GM19238 (cell line): ENCODE data around the gene KRTAP2-3.
"Not testable (repeated sequence)": the region's sequence is repeated elsewhere in the genome, so short reads cannot be mapped to it uniquely, and the experiment has no call there.

Experiments used
- DNase-seq: peaks from one replicate; pipeline ENCODE4 v3.0.0; 2011; ENCODE audit warnings: low spot score; ENCODE audit not compliant: insufficient read length

The KRTAP2-3 gene

DNA sequence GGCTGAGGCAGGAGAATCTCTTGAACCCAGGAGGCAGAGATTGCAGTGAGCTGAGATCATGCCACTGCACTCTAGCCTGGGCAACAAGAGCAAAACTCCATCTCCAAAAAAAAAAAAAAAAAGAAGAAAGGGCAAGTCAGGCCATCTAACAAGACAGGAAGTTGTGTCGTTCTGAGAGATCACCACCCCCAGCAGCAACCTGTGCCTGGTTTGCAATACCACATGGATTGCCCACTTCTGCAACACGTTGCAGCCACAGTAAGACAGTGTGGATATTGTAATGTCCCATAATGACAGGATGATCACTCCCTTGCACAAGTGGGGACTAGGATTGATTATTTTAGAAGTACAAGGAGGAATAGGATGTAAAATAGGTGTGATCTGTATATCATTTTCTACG is 9.1 kb upstream of the KRTAP2-3 start:
- no peak for DNase-seq

DNA sequence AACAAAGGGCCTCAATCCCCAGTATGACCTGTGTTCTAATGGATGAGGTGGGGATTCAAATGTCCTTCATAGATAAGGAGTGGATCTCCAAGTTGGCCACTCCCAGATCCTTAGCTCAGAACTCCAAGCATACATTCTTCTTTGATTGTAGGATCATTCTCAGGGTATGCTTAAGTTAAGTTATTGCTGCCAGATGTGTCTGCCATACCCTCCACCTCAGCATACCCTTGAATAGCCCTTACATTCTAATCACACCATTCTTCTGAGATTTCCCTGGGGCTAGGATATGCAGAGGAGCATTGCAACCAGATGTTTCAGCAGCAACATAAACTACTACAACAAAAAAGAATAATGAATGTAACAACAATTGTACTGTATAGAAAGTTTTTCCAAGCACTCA is 7.4 kb upstream of the KRTAP2-3 start:
- DNase-seq, result no peak

DNA sequence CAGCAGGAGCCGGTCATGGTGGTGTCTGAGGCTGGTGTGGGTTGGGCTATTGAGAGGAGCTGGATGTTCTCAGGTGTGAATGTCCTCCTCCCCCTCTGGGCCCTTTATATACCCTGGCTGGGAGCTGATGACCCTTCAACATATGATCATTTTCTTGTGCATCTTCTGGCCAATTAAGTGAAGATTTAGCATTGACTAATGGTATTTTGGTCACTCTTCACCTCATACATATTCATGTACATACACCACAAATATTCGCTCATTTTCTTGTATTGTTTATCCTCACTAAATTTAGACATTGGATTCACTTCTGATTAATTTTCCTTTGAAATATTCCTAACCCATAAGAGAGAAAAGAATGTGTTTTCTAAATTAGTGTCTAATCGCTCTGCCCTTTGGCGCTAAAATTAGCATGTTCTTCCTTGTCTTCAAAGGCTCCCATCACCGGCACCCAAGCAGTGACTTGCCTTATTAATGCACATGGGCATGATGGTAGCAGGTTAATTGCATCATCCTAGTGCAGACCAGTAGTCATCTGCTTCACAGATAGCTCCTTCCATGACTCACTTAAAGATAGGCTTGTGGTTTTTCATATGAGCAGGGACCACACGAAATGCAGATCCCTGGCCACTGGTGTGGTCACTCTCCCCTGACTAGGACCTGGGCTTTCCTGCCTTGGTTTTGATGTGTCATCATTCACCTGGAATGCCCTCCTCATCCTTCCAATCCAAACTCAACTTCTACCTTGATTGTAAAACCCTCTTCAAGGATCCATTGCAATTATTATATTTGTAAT is 6.1 kb upstream of the KRTAP2-3 start, which contains the start of gene KRTAP2-4:
TSS of gene KRTAP2-4 (minus strand) at position 51 of the 796 bp plus-strand sequence. CDS start at position 17, 34 bp downstream.
- DNase-seq, result no peak

DNA sequence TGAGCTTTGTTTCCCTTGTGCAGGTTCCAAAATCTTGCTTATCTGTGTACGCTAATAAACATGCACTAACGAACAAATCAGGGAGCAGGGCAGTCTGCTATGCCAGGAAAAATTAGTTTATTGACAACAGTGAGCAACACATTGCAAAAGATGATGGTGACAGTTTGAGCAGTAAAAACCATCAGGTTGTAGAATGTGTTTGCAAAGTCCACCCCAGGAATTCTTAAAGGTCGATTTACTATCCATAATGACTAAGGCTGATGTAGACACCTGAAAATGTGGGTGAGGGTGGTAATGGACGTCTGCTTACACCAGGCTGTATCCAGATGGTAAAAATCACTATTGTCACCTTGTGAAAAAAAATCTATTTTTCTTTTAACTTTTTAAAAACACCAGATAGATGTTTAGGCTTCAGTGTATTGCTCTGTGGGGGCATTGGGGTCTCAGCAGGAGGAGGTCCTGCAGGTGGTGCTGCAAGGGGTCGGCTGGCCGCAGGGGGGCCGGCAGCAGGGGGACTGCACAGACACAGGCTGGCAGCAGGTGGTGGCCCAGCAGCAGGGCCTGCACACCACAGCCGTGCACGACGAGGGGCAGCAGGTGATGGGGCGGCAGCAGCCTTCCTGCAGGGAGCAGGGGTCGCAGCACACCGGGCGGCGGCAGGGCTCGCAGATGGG is 5.2 kb upstream of the KRTAP2-3 start:
- not testable (repeated sequence) for DNase-seq

DNA sequence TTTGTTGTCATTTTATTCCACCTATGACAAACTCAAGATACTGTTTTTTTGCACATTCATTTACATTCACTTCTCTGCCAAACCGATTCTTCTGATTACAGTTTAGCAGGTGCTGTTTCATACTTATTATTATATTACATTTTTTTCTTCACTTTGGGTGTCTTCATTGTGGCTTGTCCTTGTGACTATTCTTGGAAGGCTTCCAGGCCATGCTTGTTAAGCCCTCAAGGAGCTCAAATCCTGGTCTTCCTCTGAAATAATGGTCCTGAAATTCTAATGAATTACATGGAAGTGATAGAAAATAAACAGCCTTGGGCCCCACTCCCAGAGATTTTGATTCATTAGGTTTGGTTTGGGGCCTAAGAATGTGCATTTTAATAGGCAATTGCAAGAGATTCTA is 4.4 kb upstream of the KRTAP2-3 start:
- no peak for DNase-seq

DNA sequence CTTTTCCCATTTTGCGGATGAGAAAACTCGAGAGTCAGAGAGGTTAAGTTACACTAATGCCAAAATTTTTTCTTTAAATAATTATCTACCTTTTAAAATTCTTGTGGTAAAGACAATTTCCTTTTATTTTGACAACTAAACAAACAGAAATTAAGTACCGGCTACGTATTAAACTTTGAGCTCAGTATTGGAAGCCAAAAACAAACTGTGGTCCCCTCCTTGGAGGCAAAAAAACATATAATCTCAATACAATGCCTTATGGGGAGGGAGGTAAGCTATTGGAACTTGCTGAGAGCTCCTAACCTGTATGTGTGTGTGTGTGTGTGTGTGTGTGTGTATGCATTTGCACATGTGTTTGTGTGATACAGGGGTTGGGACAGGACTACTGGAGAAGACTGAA is 3.5 kb upstream of the KRTAP2-3 start:
- no peak for DNase-seq

DNA sequence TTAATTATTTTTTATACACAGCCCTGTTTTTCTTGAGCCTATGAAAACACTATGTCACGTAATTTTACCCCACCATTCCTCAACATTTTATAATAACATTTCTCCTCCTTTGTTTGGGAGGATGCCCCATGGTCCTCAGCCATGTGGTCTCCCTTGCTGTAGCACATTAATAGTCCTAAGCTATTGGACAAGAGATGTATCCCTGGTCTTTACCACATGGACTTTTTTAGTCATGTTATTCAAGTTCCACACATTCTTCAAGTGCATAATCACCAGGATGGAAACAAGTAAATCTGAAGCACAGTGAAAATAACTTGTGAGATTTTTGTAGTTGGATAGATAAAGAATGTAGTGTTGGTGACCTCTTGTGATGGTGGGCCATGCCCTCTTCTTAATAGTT is 2.0 kb upstream of the KRTAP2-3 start:
- no peak for DNase-seq

DNA sequence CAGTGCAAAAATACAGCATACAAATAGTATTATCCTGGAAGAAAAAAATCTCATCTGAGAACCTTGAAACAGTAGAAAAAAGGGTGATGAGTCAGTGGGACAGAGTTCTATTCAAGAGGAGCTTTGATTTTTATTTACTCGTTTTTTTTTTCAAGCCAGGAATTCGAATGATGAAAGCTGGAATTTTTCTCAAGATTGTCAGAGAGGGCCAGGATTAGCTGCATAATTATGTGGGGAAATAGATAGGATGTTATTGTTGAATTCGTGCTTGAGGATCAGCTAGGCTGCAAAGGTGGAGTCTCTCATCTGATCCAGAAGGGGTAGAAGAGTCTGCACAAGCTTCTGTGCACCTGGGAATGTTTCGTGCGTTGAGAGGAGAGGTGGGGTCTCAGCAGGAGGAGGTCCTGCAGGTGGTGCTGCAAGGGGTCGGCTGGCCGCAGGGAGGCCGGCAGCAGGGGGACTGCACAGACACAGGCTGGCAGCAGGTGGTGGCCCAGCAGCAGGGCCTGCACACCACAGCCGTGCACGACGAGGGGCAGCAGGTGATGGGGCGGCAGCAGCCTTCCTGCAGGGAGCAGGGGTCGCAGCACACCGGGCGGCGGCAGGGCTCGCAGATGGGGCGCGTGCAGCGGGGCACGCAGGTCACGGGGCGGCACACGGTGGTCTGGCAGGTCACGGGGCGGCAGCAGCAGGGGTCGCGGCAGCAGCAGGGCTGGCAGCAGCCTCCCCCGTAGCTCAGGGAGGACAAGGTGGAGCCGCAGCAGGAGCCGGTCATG is 450 bp downstream of the KRTAP2-3 start:
- not testable (repeated sequence) for DNase-seq

DNA sequence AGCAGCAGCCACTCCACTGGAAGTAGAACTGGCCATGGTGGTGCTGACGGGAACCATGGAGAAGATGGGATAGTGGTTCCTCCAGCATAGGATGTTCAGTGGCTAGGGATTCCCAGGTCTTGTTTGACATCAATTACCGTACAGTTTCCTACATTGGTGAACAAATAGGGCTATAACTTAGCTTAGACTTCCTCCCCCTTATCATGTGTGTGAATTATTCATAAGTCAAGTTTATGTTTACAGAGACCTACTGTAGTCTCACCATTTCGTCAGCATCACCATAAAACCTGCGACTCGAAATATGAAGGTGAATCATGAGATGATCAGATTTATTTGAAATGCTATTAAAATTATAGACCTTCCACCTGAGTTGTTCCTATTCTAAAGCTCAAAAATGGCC is 1.2 kb downstream of the KRTAP2-3 start:
- DNase-seq, result no peak

DNA sequence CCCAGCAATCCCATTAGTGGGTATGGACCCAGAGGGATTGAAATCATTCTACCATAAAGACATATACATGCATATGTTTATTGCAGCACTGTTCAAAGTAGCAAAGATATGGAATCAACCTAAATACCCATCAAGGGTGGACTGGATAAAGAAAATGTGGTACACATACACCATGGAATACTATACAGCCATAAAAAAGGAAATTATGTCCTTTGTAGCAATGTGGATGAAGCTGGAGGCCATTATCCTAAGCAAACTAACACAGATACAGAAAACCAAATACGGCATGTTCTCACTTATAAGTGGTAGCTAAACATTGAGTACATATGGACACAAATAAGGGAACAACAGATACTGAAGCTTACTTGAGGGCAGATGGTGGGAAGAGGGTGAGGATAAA is 2.4 kb downstream of the KRTAP2-3 start:
- DNase-seq, result no peak

DNA sequence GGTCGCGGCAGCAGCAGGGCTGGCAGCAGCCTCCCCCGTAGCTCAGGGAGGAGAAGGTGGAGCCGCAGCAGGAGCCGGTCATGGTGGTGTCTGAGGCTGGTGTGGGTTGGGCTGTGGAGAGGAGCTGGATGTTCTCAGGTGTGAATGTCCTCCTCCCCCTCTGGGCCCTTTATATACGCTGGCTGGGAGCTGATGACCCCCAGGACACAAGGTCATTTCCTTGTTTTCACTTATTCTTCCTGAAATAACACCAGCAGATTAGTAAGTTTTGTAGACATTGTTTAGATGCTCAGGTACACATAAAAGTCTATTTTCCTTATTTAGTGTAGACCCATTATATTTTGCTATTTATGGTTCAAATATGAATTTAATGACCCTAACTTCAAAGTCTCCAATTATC is 4.8 kb downstream of the KRTAP2-3 start, which contains the start of gene KRTAP2-2:
TSS of gene KRTAP2-2 (minus strand) at position 101 of the 400 bp plus-strand sequence. CDS start at position 82, 19 bp downstream.
- not testable (repeated sequence) for DNase-seq

DNA sequence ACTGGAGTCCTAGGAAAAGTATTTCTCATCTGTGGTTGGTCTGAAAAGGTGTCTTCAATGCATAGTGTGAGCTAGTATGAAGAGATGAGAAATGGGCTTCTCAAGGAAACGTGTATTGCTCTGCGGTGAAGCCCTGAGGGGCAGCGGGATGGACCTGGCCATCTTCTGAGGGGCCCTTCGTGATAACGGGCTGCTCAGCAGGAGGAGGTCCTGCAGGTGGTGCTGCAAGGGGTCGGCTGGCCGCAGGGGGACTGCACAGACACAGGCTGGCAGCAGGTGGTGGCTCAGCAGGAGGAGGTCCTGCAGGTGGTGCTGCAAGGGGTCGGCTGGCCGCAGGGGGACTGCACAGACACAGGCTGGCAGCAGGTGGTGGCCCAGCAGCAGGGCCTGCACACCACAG is 5.4 kb downstream of the KRTAP2-3 start:
- DNase-seq, result not testable (repeated sequence)

DNA sequence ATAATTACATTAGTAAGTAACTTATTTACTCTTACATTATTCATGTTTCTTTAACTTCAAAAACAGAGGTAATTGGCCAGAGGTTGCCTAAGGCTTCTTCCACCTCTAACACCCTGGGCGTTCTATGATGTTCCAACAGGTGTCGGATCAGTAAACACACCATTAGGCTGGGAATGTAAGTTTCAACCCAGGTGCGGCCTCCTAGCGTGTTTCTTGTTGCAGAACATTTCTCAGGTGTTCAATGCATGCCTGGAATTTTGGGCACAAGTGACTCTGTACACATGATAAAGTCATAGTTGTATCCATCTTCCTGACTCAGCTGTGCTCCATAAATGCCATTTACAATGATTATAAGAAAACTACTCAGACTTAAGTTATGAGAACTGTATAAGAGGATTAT is 5.9 kb downstream of the KRTAP2-3 start:
- no peak for DNase-seq

DNA sequence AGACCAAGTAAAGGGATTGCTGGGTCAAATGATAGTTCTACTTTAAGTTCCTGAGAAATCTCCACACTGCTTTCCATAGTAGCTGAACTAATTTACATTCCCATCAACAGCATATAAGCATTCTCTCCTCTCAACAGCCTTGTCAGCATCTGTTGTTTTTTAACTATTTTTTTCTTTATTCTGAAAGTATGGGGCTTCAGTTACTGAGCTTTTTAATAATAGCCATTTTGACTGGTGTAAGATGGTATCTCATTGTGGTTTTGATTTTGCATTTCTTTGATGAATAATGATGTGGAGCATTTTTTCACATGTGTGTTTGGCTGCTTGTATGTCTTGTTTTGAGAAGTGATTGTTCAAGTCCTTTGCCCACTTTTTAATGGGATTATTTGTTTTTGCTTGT is 7.3 kb downstream of the KRTAP2-3 start:
- no peak for DNase-seq

DNA sequence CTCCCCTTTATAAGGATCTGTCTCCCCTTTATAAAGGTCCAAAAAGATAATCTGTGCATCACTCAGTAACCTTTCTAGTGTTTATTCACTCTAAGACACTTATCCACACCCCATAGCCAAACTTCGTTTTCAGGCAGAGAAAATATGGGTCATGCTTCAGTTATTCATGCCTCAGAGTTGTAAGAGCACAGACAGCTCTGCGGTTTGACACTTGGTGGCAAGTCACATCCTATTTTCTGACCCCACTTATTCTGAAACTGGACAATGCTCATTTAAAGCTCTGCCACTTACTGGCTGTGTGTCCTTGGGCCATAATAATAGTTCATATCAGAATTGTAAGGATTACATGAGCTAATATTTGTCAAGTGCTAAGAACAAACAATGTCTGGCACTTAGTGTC is 10.8 kb downstream of the KRTAP2-3 start:
- no peak for DNase-seq

DNA sequence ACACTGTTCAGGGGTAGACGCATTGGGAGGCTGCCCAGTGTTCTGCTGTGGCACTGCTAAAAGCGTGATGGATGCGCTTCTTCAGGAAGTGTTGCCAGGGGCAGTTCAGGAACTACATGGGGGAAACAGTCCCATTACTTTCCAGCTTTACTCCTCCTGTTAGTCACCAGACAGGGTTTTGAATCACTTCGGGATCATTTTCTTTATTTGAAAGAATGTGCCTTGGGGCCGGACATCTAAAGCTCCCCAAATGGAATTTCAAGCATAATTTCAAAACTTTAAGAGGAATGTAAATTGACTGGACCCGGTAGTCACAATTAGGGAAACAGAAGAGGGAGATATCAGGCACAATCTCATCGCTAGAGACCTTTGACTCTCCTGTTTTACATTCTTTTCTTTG is 11.5 kb downstream of the KRTAP2-3 start:
- DNase-seq, result no peak

DNA sequence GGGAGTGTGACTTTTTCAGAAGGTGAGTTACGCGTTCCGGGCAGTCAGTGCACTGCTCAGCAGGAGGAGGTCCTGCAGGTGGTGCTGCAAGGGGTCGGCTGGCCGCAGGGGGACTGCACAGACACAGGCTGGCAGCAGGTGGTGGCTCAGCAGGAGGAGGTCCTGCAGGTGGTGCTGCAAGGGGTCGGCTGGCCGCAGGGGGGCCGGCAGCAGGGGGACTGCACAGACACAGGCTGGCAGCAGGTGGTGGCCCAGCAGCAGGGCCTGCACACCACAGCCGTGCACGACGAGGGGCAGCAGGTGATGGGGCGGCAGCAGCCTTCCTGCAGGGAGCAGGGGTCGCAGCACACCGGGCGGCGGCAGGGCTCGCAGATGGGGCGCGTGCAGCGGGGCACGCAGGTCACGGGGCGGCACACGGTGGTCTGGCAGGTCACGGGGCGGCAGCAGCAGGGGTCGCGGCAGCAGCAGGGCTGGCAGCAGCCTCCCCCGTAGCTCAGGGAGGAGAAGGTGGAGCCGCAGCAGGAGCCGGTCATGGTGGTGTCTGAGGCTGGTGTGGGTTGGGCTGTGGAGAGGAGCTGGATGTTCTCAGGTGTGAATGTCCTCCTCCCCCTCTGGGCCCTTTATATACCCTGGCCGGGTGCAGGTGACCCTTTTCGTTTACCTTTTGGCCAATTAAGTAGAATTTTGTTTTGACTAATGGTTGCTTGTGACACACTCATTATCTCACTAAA is 13.0 kb downstream of the KRTAP2-3 start, which contains the start of gene KRTAP2-1:
TSS of gene KRTAP2-1 (minus strand) at position 582 of the 731 bp plus-strand sequence. CDS start at position 533, 49 bp downstream.
- not testable (repeated sequence) for DNase-seq

DNA sequence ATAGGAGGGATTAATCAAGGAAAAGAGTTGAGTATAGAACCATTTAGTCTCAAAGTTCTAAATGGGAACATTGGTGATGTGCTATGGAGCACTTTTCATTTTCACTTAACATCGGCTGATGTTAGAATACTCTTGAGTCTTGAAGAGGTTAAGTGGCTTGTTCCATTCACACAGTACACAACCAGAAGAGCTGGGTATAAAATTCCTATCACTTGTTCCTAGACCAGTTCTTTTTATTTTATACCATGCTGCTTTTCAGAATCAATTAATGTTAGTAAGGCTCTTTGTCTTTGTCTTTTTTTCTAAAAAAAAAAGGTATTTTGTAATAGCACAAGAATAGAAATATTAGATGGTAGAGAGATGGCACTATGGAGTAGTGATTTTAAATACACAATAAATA is 17.0 kb downstream of the KRTAP2-3 start:
- DNase-seq, result no peak

DNA sequence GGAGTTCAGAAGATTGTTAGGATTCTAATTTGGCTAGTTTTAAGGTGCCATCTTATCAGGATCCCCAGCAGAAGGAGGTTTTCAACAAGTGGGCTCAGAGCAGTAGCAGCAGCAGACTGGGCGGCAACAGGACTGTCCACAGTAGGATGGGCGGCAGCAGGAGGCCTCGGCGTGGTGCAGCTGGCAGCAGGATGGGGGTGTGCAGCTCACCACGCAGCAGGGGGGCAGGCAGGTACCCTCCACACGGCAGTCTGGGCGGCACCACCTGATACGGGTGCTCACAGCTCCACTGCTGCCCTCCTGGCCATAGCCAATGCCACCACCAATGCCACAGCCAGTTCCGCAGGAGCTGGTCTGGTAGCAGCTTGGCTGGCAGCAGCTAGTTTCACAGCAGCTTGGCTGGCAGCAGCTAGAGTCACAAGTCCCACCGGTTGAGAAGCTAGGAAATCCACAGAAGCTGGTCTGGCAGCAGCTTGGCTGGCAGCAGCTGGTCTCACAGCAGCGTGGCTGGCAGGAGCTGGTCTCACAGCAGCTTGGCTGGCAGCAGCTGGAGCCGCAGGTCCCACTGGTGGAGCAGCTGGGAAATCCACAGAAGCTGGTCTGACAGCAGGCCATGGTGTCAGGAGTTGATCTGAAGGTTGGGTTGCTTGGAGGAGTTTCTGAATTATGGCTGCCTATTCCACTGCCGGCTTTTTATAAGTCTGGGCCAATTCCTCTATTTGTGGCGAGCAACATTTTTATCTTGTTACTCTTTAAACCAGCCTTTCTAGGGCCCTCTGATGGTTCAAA is 18.9 kb downstream of the KRTAP2-3 start, which contains the start of gene KRTAP1-1:
TSS of gene KRTAP1-1 (minus strand) at position 668 of the 789 bp plus-strand sequence. CDS start at position 615, 53 bp downstream.
- not testable (repeated sequence) for DNase-seq

DNA sequence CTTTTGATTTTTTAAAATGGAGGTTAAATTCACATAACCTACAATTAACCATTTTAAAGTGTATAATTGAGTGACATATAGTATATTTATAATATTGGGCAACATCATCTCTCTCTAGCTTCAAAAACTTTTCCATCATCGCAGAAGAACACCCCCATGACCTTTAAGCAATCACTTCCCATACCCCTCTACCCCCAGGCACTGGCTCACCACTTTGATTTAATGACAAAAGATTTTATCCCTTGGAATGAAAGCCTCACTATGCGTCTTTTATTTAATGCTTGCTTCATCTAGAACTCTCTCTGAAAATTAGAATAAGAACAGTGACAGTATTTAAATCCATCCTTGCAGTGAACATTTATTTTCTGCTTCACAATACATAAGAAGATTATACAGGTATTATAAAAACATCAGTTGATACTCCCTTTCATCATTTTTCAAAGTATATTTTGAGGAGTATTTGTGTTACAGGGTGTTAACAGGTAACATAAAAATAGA is 22.0 kb downstream of the KRTAP2-3 start:
- no peak for DNase-seq
